ENCODE measurements around the gene XAB2.

DNA sequence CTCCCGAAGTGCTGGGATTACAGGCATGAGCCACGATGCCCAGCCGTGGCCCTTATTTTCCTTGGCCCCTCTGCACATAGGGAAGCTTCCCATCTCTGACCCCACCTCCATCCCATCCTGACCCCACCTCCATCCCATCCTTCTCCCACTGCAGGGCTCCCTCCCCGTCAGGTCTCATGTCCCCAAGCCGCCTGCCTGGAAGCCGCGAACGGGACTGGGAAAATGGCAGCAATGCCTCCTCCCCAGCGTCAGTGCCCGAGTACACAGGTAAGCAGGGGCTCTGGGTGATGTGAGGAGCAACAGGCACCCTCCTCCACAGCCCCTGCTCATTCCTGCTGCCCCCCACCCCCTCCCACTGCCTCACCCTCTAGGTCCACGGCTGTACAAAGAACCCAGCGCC lies 12.2 kb downstream of the XAB2 start:
- TF ChIP-seq, protein P1, sequence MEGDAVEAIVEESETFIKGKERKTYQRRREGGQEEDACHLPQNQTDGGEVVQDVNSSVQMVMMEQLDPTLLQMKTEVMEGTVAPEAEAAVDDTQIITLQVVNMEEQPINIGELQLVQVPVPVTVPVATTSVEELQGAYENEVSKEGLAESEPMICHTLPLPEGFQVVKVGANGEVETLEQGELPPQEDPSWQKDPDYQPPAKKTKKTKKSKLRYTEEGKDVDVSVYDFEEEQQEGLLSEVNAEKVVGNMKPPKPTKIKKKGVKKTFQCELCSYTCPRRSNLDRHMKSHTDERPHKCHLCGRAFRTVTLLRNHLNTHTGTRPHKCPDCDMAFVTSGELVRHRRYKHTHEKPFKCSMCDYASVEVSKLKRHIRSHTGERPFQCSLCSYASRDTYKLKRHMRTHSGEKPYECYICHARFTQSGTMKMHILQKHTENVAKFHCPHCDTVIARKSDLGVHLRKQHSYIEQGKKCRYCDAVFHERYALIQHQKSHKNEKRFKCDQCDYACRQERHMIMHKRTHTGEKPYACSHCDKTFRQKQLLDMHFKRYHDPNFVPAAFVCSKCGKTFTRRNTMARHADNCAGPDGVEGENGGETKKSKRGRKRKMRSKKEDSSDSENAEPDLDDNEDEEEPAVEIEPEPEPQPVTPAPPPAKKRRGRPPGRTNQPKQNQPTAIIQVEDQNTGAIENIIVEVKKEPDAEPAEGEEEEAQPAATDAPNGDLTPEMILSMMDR (IDR thresholded peaks at IDR 0.05), result no peak
- no peak for TF ChIP-seq POLR2A (IDR thresholded peaks at IDR 0.05)

All from thyroid gland (tissue), 4 donors.